GM12892 (cell line): ENCODE results near the gene CT45A7. TPM values are rescaled to one million over a fixed set of nuclear protein-coding genes. Genes with fewer than 3 reads are reported as not detected.
"Not testable (repeated sequence)": the region's sequence is repeated elsewhere in the genome, so short reads cannot be mapped to it uniquely, and the experiment has no call there.

Experiments
- DNase-seq: peaks from one replicate; pipeline ENCODE4 v3.0.0; 2011; ENCODE audit not compliant: insufficient read length
- FAIRE-seq: peaks from 2 replicates; lab custom pipeline; 2011; peaks lifted over from hg19 to GRCh38; lab: Jason Lieb, UNC
- polyA plus RNA-seq: library from polyadenylated mRNA; unstranded; fragments of >200 nt; gene quantifications from one replicate; pipeline ENCODE4 v1.2.1, GENCODE V29; 2012; ENCODE audit warnings: missing spikeins, inconsistent platforms; ENCODE audit not compliant: missing spikeins

Gene CT45A7, protein sequence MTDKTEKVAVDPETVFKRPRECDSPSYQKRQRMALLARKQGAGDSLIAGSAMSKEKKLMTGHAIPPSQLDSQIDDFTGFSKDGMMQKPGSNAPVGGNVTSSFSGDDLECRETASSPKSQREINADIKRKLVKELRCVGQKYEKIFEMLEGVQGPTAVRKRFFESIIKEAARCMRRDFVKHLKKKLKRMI
- not detected for polyA plus RNA-seq

DNA sequence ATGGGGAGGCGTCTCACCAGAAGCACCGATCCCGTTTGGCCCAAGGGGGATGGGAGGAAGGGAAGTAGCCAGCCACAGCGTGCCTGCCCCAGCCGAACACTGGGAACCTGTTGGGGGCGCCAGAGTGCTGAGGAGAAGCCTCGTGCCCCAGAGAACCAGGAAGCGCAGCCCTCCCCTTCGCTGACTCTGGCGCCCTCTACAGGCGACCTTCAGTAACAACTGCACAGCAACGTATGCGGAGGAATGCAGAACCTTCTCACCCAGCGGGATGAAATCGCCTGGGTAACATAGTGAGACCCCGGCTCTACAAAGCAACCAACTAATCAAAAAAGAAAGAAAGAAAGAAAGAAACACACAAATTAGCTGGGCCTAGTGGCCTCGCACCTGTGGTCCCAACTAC lies at the start of gene CT45A7:
Gene CT45A7 (minus strand): TSS at position 101 of the 400 bp plus-strand sequence. CDS start 3,747 bp downstream, outside the sequence.
- not testable (repeated sequence) for FAIRE-seq, DNase-seq

DNA sequence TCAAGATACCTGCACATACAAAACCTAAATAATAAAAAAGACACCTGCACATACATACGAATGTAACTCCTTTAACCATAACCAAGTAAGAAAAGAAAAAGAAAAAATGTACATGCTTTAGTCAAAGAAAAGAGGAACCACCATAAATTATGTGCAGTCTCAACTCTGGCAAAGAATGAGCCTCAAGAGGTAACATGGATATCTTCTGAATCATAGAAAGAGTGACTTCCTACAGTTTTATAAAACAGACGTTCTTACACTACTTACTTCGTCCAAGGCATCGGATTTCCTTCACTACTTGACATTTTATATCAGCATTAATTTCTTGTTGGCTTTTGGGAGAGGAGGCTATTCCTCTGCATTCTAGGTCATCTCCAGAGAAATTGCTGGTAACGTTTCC lies 45.7 kb upstream of the CT45A7 start:
- not testable (repeated sequence) for FAIRE-seq

DNA sequence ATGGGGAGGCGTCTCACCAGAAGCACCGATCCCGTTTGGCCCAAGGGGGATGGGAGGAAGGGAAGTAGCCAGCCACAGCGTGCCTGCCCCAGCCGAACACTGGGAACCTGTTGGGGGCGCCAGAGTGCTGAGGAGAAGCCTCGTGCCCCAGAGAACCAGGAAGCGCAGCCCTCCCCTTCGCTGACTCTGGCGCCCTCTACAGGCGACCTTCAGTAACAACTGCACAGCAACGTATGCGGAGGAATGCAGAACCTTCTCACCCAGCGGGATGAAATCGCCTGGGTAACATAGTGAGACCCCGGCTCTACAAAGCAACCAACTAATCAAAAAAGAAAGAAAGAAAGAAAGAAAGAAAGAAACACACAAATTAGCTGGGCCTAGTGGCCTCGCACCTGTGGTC lies 34.6 kb upstream of the CT45A7 start, which contains the start of gene CT45A9:
Gene CT45A9 (minus strand): TSS at position 101 of the 400 bp plus-strand sequence. CDS start 3,751 bp downstream, outside the sequence.
- not testable (repeated sequence) for FAIRE-seq, DNase-seq

More for the DNA sequence above, 45.7 kb upstream of the CT45A7 start:
- DNase-seq, result not testable (repeated sequence)

DNA sequence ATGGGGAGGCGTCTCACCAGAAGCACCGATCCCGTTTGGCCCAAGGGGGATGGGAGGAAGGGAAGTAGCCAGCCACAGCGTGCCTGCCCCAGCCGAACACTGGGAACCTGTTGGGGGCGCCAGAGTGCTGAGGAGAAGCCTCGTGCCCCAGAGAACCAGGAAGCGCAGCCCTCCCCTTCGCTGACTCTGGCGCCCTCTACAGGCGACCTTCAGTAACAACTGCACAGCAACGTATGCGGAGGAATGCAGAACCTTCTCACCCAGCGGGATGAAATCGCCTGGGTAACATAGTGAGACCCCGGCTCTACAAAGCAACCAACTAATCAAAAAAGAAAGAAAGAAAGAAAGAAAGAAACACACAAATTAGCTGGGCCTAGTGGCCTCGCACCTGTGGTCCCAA lies 17.4 kb upstream of the CT45A7 start, which contains the start of gene CT45A8:
Gene CT45A8 (minus strand): TSS at position 101 of the 400 bp plus-strand sequence. CDS start 3,755 bp downstream, outside the sequence.
- DNase-seq, FAIRE-seq: not testable (repeated sequence)

DNA sequence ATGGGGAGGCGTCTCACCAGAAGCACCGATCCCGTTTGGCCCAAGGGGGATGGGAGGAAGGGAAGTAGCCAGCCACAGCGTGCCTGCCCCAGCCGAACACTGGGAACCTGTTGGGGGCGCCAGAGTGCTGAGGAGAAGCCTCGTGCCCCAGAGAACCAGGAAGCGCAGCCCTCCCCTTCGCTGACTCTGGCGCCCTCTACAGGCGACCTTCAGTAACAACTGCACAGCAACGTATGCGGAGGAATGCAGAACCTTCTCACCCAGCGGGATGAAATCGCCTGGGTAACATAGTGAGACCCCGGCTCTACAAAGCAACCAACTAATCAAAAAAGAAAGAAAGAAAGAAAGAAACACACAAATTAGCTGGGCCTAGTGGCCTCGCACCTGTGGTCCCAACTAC lies 17.2 kb downstream of the CT45A7 start, which contains the start of gene CT45A2:
Gene CT45A2 (minus strand): TSS at position 101 of the 400 bp plus-strand sequence. CDS start 3,747 bp downstream, outside the sequence.
- DNase-seq, FAIRE-seq: not testable (repeated sequence)

DNA sequence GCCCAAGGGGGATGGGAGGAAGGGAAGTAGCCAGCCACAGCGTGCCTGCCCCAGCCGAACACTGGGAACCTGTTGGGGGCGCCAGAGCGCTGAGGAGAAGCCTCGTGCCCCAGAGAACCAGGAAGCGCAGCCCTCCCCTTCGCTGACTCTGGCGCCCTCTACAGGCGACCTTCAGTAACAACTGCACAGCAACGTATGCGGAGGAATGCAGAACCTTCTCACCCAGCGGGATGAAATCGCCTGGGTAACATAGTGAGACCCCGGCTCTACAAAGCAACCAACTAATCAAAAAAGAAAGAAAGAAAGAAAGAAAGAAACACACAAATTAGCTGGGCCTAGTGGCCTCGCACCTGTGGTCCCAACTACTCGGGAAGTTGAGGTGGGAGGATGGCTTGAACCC lies 34.4 kb downstream of the CT45A7 start, which contains the start of gene CT45A6:
Gene CT45A6 (minus strand): TSS at position 101 of the 400 bp plus-strand sequence. CDS start 3,794 bp downstream, outside the sequence.
- FAIRE-seq, DNase-seq: not testable (repeated sequence)

DNA sequence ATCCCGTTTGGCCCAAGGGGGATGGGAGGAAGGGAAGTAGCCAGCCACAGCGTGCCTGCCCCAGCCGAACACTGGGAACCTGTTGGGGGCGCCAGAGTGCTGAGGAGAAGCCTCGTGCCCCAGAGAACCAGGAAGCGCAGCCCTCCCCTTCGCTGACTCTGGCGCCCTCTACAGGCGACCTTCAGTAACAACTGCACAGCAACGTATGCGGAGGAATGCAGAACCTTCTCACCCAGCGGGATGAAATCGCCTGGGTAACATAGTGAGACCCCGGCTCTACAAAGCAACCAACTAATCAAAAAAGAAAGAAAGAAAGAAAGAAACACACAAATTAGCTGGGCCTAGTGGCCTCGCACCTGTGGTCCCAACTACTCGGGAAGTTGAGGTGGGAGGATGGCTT lies 51.7 kb downstream of the CT45A7 start, which contains the start of gene CT45A5:
Gene CT45A5 (minus strand): TSS at position 101 of the 400 bp plus-strand sequence. CDS start 3,774 bp downstream, outside the sequence.
- DNase-seq, FAIRE-seq: not testable (repeated sequence)
